Measurements from ENCODE around the gene APOF.
"Not testable (repeated sequence)": the region's sequence is repeated elsewhere in the genome, so short reads cannot be mapped to it uniquely, and the experiment has no call there.

The APOF gene

DNA sequence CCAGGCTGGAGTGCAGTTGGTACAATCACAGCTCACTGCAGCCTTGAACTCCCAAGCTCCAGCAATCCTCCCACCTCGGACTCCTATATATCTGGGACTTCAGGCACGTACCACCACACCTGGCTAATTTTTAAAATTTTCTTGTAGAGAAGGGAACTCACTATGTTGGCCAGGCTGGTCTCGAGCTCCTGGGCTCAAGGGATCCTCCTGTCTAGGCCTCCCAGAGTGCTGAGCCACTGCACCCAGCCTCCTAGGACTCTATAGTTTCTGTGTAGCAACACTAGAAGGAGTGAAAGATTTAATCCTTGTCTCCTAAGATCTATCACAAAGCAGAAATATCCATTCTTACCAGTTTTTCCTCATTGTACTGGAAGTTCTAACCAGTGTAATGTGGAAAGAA, 4.3 kb upstream of the APOF start:
- no peak for DNase-seq

DNA sequence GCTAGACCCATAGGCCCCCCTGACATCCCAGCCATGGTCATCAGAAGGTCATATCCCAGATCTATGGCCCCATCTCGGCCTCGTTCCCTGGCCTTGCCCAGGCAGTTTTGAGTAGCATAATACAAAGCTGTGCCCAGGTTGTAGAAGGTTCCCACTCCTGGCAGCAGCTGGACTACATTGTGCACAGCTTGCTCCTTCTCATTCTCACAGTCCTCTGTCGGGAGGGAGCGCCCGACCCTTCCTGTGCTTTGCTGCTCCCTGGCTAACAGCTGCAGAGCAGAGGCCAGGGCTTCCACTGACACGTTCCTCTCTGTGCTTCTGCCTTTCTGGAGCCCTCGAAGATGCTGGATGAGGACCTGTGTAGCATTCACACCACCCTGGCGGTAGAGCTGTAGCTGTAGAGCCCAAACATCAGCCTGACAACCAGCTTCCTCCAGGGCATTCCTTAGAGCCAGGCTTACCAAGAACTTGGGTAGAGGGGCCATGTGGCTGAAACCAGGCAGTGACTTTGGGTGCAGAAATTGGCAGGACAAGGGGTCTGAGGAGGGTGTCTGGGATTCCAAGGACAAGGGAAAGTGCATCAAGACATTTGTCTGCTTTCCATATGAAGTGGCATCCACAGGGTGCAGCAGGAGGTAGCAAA, 1.0 kb downstream of the APOF start:
- no peak for DNase-seq

DNA sequence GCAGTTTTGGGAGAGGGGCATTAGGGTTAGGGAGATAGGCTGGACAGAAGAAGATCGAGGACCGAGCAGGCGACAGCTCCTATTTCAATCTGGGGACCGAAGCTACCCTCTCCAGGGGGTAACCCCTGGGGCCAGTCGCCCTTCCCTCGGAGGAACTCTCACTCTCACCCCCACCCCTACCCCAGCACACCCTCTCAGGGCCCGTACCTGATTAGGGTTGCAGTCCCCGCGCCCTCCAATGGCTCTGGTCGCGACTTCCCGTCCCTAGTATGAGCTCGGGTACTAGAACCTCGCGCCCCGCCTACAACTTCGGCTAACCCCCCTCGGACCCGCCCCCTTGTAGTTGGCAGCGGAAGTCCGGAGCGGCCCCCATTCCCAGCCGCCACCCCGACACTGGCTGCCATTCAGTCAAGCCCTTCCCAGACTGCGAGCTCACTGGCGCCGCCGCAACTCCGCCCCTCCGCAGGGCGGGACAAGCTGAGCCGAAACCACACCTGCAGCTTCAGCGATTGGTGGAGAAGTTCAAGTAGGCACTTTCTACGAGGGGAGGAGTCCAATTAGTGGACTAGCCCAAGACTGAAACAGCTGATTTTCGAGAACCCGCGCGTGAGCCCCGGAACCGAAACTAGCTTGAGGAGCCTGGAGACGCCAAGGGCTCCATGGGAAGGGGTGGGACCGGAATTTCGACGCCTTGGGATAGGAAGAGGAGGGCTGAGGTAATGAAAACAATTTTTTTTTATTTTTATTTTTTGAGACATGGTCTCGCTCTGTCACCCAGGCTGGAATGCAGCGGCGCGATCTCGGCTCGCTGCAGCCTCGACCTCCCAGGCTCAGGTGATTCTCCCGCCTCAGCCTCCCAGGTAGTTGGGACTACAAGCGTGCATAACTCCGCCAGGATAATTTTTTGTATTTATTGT, 2.5 kb downstream of the APOF start, which contains the start of gene STAT2:
Gene STAT2 (minus strand): TSS at position 257 of the 917 bp plus-strand sequence. CDS start 3,536 bp downstream, outside the sequence.
- DNase-seq, result peak; percentile 100

DNA sequence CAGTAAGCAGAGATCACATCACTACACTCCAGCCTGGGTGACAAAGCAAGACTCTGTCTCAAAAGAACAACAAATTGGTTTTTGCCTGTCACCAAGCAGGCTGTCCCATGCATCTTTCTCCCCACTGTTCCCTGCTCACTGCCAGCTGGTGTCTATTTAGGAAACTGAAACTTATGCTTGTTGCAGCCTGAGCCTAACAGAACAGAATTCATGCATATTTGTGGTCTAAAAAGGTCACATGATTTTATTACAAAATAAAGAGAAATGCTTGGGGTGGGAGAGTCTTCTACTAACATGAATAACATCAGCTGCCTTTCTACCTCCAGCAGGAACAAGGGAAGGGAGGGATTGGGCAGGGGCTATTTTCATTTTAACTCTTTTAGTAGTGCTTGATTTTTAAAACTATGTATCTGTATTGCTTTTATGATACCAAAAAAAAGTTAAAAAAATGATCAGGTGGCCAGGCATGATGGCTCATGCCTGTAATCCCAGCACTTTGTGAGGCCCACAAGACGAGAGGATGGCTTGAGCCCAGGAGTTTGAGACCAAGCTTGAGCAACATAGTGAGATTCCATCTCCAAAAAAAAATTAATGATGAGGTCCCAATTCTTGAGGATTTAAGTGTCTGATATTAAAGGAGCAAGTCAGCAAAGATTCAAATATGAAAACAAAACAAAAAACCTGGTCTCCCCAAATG, 3.7 kb downstream of the APOF start:
- DNase-seq, result peak; percentile 34

DNA sequence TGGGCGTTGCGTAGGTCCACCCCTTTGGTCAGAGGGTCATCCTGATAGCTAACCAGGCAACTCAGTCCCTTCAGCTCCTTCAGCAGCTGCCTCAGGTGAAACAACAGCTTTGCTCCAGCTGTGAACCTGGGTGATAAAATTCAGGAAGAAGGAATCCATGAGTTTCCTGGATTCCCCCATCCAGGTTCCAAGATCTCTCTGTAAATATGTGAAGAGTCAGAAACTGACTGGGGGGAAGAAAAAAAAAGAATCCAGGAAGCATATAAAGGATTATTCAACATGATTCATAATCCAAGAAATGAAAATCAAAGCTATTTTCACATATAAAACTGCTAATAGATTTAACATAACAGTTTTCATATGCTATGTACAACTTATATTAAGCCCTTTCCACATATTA, 11.3 kb downstream of the APOF start:
- no peak for DNase-seq

DNA sequence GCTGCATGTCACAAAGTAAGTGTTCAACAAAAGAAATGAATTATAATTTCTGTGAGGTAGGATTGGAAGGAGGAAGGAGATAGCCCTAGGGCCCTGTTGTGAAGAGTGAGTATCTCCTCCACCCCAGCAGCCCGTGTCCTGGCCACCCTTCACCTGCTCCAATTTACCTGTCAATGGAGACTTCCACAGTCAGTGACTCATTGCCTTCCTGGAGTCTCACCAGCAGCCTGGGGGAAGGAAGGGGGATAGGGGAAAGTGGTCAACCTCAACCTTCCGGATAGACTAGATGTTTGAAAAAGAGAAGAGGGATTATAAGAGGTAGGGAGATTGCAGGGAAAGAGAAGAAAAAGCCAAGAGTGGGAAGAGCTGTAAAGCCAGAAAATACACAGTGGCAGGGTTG, 12.0 kb downstream of the APOF start:
- DNase-seq, result no peak

DNA sequence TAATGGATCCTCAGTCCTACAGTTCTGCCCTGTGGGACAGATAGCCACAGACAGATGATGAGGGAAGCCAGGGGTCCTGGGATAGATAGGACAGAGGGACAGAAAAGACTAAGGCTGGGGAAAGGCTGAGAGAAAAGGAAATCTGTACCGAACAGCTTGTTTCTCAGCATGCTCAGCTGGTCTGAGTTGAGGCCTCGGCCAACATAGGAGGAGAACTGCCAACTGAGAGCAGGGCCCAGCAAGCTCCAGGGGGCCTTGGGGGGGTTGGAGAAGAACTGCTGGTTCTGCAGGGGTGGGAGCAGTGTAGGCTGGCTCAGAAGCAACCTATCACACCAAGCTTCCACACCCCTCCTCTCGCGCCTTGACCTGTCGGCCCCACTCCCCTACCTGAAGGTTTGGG, 13.9 kb downstream of the APOF start:
- no peak for DNase-seq

DNA sequence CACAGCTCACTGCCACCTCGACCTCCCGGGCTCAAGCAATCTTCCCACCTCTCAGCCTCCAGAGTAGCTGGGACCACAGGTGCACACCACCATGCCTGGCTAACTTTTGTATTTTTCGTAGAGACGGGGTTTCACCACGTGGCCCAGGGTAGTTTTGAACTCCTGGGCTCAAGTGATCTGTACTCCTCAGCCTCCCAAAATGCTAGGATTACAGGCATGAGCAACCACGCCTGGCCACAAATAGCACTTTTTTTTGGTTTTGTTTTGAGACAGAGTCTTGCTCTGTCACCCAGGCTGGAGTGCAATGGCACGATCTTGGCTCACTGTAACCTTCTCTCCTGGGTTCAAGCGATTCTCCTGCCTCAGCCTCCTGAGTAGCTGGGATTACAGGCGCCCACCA, 15.4 kb downstream of the APOF start:
- DNase-seq, result not testable (repeated sequence)

DNA sequence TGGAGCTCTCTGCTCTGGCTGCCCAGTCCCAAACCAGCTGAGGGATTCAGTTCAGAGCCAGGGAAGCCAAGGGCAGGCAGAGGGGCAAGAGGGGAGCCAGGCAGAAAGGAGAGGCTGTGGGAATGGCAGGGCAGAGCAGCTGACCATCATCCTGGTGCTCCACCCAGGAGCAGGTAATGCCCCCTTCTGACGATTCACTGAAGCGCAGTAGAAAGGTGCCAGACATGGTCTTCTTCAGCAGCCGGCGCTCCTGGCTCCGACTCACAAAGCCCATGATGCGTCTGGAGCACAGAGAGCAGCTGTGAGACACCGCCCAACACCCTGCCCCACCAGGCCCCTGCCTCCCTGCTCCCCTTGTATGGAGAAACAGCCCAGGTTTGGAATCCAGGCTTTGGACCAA, 16.0 kb downstream of the APOF start:
- no peak for DNase-seq

DNA sequence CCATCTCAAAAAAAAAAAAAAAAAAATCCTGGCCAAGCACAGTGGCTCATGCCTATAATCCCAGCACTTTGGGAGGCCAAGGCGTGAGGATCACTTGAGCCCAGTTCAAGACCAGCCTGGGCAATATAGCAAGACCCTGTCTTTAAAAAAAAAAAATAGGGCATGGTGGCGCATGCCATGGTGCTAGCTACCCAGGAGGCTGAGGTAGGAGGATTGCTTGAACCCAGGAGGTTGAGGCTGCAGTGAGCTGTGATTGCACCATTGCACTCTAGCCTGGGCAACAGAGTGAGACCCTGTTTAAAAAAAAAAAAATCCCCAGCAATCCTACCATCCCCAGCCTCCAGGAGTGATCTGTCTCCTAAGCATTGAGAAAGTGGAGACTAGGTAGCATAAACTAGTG, 20.4 kb downstream of the APOF start:
- DNase-seq, result not testable (repeated sequence)

DNA sequence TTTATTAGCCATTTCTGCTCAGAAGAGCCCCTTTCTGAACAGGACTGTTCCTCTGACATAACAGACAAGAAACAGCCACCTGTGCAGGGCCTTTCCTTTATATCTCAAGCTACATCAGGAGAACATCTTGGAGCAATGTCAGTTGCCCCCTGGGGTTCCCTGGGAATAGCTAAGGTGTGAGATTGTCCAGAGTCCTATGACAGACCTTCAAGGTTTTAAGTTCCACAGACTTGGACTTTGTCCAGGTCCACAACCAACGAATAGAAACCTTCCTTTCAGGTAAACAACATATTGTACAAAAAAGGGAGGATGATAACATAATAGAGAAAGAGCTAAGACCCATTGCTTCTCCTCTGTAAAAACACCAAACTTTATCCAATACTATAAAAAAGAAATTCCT, 21.0 kb downstream of the APOF start:
- DNase-seq, result no peak

DNA sequence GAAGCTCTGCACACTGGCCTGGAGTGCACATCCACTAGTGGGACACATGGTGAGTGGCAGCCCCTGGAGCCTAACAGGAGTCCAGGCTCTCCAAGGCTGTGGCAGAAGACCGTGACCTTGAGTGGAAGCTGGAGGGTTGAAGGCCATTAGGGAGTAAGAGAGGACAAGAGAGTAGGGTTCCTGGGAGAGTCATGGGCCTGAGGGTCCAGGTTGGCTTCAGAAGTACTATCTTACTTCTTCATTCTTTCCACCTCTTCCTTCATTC, 23.6 kb downstream of the APOF start:
- no peak for DNase-seq

DNA sequence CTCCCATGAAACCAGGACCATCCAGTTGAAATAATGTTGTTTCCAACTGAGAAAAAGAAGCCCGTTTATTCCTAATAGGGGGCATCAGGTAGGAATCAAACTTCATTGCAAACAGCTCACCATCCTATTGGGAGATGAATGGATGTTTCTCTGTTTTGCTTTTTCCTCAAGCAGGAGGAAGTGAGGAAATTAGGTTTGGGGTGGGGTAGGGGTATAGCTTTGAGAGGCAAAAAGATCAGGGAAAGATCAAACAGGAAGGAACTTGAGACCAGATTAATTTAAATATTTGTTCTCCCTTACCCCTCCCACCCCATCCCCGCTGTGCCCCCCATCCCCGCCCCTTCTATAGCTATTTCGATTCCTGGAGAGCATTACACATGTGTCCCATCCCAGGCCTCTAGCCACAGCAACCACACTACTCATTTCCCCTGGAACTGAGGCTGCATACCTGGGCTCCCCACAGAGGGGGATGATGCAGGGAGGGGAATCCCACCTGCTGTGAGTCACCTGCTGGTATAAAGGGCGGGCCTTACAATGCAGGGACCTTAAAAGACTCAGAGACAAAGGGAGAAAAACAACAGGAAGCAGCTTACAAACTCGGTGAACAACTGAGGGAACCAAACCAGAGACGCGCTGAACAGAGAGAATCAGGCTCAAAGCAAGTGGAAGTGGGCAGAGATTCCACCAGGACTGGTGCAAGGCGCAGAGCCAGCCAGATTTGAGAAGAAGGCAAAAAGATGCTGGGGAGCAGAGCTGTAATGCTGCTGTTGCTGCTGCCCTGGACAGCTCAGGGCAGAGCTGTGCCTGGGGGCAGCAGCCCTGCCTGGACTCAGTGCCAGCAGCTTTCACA, 24.1 kb downstream of the APOF start, which contains the start of gene IL23A:
Gene IL23A (plus strand): TSS at position 577 of the 850 bp plus-strand sequence. CDS start 161 bp downstream, at position 738.
- DNase-seq, result no peak

DNA sequence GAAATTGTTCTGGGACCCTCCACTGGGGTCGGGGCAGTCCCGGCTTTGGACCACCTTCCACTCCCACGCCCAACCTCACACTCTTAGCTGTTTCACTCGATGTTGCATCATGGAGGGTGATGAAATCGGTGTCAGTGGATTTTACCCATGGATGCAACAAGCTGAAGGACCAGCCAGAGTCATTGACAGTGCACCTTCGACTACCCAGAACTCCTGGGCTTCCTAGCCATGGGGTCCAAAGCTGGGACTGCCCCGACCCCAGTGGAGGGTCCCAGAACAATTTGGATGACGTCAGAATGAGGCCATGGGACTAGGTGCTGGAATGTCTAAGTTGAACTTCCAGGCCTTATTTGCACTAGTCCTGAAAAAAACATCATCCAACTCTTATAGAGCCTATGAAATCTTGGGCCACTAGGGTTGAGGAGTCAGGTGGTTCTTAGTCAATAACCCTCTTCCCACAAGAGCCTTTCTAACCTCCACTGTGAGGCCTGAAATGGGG, 24.9 kb downstream of the APOF start:
- no peak for DNase-seq

DNA sequence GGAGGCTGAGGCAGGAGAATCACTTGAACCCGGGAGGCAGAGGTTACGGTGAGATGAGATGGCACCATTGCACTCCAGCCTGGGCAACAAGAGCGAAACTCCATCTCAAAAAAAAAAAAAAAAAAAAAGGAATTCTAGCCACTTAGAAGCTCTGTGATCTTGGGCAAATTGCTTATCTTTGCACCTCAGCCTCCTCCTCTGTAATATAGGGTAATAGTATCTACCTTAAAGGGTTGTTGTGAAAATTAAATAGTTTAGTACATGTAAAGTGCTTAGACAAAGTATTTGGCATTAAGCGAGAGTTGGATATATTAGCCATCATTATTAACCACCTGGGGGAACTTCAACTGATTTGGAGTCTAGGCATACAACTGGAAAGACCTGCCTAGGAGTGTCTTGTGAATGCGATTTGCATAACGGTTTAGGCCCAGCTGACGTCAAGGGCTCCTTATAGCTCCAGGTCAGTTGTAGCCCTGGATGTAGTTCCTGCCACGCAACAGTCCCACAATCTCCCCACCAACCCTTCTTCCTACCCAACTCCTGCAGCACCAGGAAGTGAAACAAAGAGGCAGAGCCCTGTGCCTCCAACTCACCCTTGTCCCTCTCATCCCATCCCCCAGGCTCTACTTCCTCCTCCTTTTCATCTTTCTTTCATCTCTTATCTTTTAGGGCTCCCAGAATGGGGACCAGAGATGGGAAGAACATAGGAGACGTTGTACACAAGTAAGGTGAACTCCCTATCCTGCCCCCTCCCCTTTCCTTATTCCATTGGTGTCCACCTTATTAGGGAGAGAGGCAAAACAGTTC, 26.1 kb downstream of the APOF start:
- no peak for DNase-seq

DNA sequence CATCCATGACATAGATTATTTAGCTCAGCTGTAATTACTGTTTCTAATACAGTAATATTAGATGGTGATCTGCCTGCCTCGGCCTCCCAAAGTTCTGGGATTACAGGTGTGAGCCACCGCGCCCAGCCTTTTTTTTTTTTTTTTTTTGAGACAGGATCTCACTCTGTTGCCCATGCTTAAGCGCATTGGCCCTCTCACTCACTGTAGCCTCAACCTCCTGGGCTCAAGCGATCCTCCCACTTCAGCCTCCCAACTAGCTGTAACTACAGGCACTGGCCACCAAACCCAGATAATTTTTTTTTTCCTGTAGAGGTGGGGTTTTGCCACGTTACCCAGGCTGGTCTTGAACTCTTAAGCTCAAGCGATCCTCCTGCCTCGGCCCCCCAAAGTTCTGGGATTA, 27.1 kb downstream of the APOF start:
- DNase-seq, result not testable (repeated sequence)

DNA sequence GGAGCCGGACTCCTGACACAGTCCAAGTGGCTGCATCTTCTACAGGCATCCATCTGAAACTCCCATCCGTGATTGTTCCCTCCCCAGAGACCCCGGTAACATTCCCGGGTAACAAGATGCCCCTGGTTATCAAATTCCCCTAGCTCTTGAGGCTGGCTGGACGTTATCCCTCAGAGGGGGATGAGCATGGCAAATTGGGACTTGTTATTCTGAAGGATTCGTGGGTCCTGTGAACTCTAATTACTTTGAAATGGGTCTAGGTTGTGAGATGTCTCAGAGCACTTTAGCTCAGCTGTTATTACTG, 28.2 kb downstream of the APOF start:
- no peak for DNase-seq

DNA sequence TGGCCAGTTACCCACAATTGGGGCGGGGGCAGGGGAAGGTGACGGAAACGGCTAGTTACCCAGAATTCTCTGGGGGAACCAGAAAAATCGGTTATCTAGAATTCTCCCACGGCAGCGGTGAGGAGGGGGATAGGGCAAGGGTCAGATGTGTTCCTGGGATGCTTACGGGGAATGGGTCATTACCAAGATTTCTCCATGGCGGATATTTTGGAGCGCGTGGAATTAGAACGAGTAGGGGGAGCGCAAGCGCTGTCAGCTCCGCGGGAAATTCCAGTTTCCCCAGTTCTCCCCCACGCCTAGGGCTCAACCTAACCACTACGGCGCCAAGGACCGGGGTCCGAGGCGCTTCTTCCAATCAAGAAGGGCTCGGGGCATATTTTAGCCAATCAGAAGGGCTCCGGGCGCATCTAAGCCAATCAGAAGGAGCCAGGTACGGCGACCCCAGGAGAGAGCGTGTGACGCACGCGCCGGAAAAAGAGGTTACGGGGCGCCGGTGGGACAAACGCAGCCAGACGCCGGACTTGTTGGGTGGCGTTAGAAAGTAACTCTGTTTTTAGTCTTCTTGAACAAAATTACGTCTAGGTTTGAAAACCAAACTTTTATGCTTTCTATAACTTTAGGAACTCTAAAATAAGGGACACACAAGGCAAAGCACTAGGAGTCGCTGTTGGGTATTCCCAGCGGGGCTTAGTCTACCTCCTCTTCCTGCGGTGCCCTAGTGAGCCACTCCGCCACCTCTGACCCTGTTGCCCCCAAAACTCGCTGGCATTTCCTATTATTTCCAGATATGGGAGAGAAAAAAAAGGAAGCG, 28.8 kb downstream of the APOF start, which contains the start of gene PAN2:
Gene PAN2 (minus strand): TSS at position 322 of the 811 bp plus-strand sequence. CDS start 906 bp downstream, outside the sequence.
- peak; percentile 99 for DNase-seq

DNA sequence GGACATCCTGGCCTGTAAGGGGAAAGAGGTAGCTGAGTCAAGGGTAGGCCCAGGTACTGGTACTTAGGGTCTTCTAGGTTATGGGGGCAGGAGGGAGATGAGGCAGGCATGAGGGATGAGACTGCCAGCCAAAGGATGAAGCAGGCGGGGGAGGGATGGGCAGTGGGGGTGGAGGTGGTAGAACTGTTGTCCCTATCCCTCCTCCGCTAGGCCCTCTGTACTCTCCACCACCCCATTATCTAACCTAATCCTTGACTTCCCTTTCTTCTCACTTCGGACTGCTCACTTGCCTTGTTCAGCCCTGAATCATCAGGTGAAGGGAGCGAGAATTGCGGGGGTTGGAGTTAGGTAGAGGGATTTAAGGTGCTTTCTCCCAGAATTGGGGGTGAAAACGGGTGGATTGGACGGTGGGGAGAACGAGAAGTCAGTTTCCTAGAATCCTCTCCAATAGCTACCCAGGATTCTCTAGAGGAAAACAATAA, 29.4 kb downstream of the APOF start:
- DNase-seq, result no peak

DNA sequence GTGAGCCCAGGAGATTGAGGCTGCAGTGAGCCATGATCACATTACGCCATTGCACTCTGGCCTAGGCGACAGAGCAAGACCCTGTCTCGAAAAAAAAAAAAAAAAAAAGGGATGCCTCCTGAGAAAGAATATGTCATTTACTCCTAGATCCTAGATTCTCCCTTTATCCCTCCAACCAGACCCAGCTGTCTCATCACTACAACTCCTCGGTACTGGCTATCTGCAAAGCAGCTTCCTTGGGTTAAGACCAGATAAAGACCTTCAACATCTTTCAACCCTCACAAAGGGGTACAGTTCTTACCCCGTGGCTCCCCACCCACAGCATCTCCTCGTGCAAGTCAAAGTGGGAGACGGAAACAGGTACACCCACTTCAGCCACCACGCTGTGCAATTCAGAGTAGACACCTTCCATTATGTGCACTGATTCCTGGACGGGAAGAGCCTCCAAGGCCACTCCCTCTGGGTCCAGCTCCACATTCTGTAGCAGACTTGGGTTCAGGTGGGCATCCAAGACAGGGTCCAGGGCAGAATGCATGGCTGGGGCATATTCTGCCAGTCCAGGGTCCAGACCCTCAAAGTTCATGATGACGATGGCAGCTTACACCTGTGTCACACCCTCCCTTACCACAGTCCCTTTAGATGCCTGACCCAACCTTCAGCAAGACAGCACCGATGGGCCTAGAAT, 30.0 kb downstream of the APOF start:
- no peak for DNase-seq

Measured in hematopoietic multipotent progenitor cell treated with erythropoietin and hydrocortisone succinate and interleukin-3 and kit ligand, for 6 days (in vitro differentiated cells).